GM10847 (cell line): ENCODE results near the gene ATXN7L1.

ENCODE experiments used
- POLR2A ChIP-seq: IDR thresholded peaks from 2 replicates; pipeline ENCODE4 v1.6.1; 2011; ENCODE audit not compliant: insufficient read length; ENCODE audit errors: extremely low read depth

Gene ATXN7L1

DNA sequence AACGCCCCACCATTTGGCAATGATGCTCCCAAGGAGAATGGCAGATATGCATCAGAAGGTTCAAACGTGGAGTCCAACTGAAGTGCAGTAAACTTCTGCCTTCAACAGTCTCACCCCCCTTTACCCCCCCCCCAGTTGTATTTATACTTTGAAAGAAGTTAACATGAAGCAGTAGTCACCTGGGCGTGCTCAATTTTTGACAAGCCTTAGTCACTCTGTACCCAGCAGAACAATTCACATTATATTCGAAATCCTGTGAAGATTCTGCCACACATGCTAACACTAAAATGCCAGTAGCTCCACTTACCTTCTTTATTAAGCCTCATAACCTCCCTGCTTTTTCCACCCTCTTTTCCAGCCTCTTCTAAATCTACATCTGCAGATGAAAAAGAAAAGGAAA is 894 bp downstream of the ATXN7L1 start:
- no peak for TF ChIP-seq POLR2A

DNA sequence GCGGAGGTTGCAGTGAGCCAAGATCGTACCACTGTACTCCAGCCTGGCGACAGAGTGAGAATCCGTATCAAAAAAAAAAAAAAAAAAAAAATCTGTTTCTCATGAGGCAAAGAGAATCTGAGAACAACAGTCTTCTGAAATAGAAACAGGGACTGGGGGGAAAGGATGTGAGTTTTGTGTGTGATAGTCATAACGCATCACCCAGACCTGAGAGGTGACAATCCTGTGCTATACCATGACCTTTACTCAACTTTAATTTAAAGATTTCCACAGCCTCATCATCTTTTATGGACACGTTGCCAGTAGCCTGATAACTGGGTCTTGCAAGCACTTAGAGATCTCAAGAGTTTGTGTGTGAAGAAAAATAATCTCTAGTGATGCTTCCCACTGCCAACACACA is 2.3 kb downstream of the ATXN7L1 start:
- no peak for TF ChIP-seq POLR2A

DNA sequence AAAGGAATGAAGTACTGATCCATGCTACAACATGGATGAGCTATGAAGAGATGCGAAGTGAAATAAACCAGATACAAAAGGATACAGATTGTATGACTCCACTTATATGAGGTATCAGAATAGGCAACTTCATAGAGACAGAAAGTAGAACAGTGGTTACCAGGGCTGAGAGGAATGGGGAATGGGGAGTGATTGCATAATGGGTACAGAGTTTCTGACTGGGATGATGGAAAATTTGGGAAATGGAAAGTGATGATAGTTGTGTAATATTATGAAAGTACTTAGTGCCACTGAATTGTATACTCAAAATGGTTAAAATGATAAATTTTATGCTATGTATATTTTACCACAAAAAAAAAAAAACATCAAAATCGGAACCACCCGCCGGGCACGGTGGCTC is 3.9 kb downstream of the ATXN7L1 start:
- TF ChIP-seq POLR2A = no peak

DNA sequence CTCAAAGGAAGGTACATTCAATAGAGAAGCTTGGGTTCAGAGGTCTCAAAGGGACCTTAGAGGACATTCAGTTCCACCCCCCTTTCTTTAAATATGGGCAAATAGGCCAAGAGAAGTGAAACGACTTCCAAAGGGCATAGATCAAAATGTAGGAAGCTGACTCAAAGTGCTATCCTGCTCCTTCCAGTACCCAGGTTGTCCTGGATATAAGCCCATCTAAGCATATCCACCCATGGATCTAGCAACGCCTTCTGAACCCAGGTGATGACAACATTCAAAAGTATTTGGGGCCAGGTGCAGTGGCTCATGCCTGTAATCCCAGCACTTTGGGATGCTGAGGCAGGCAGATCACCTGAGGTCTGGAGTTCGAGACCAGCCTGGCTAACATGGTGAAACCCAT is 5.3 kb downstream of the ATXN7L1 start:
- no peak for TF ChIP-seq POLR2A

DNA sequence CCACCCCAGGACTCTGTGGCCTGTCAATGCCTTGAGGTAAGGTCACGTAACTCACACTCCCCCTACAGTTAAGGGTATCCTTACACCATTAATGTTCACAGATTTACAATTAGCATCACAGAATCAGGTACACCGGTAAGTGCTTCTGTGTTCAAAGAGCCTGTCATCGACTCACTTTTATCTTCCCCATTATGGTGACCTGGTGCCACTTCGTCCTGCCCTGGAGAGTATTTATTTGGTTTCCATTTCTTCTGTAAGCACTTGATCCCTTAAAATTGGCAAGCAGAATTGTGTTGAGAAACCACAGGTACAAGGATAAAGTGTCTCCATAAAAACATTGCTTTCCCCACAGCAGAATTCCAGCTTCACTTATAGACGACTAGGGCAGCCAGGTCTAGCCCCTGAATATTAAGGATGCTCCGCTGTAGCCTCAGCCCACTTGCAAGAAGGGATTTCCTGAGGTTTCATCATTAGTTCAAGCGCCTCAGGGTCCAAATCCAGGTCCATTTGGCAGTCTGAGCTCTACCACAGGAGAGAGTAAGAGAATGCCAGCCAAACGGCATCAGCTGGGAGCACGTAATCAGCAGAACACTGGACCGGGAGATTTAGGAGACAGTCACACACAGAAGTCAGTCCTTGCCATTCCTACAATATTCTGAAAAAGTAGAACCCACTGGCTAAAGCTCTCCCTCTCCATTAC is 10.1 kb downstream of the ATXN7L1 start:
- TF ChIP-seq POLR2A = no peak

DNA sequence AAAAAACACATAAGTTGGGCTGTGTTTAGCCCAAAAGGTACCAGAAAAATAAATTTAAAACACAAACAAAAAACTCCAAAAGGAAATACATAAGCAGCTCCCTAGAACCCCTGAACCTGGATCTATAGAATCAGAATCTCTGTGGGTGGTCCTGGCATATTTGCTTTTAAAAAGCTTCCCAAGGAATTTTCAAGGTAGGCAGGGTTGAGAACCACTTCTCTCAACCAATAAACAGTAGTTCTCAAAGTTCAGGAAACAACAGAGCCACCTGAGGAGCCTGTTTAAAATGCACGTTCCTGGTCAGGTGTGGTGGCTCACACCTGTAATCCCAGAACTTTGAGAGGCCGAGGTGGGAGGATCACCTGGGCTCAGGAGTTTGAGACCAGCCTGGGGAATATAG is 12.5 kb downstream of the ATXN7L1 start:
- TF ChIP-seq POLR2A = no peak

DNA sequence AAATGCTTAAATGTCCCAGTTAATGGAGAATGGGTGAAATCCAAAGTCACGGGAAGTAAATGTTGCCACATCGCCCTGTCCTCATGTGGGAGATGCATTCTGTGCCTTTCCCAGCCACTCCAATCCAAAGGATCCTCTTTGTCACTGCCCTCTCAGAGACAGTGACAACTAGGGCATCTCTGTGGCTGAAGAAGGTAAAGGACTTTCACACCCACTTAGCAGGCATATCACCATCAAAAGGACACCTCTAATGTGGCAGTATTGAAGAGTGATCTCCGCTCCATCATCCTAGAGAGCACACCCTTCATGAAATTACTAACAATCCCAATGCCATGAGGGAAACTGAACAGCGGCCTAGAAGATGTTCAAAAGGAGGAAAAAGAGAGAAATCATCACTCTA is 13.6 kb downstream of the ATXN7L1 start:
- no peak for TF ChIP-seq POLR2A

DNA sequence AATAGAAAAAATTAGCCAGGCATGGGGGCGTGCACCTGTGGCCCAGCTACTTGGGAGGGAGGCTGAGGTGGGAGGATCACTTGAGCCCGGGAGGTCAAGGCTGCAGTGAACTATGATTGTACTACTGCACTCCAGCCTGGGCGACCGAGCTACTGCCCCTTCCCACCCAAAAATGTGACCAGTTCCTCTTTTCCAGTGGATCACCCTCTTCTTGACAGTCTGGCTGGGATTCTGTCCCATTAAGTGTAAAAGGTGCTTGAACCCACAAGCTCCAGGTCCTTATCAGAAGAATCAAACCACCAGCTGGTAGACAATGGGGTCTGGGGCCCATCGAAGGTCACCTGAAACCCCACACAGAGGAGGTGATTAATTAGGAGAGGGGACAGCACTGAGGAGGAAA is 14.1 kb downstream of the ATXN7L1 start:
- no peak for TF ChIP-seq POLR2A

DNA sequence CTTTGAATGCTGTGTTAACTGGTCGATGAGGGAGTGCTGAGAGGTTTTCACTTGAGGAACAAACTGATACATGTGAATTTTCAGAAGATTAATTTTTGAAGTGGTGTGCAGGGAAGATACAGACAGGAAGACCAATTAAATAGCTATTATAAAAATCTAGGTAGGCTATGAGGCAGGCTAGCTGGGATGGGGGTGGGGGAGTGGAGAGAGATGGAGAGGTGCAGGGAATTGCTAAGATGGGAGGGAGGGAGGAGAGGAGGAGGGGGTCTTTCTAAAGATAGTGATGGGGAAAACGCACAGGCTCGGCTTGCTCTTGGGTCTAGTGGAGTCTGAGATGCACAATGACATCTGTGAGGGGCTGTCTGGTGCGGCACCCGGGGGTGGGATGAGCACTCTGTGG is 15.2 kb downstream of the ATXN7L1 start:
- no peak for TF ChIP-seq POLR2A

DNA sequence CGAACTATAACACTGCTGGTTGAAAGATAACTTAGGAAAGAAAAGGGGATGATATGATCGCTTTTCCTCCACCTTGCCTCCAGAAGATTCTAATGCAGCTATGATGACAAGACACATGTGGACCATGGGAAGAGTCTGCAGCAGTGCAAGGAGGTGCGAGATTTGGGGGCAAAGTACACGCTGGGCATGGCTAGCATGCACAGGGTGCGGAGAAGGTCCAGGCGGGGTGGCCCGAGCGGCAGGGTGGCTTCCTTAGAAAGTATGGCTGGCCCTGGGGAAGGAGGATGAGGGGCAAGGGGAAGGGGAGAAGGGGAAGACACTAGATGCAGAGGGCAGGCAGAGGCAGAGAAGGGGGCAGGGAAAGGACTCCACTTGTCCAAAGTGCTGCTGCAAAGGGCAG is 15.6 kb downstream of the ATXN7L1 start:
- no peak for TF ChIP-seq POLR2A

DNA sequence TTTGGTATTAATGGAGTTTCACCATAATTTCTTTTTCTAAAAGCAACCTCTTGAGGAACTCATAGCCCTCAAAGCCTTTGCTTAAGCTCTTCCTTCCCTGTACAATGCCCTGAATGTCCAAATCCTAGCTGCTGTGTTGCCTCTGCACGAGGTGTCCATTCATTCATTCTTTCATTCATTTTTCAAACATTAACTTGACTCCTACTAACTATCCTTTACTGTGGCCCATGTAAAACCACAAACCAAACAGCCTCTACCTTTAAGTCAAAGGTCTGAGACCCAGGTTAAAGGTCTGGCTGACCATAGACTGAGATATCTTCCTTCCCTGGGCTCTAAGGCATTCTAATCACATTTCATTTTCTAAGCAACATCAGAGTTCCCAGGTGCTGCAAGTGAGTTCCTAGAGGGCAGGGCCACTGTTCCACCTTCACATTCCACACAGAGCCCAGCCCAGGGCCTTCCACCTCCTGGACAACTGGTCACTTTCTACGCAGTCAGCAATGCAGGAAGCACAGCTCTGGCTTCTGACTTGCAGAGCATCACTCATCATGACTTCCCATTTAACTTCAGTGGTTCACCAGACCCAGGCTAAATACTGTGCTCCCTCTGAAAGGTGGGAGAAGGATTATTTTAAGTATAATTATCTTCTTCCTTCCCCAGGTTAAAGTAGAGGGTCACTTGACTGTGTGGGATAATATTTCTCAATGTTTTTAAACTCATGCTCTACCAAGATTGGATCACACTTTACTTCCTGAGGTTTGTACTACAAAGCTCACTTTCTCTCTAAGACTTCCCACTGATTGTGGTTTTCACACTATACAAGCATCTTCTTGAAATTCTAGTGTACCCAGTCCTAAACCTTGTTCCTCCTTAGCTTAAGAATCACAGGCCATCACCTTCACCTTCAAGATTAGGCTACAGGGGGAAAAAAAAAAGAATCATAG is 19.1 kb downstream of the ATXN7L1 start:
- no peak for TF ChIP-seq POLR2A

DNA sequence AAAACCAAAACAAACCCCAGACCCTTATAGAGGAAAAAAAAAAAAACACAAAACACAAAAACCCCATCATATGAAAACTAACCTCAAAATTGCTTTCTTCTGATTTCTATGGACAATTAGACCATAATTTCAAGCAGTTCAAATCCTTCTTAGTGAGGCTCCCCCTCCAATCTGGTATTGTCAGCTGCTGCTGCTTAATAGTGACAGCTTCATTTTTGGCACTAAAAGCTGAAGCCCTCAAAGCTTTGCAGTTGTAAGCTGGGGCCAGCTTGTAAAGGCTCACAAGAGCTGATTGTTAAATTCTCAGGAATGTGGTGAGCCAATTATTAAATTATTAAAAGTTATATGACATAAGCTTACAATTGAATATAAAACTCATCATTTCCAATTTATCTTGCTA is 21.9 kb downstream of the ATXN7L1 start:
- no peak for TF ChIP-seq POLR2A

DNA sequence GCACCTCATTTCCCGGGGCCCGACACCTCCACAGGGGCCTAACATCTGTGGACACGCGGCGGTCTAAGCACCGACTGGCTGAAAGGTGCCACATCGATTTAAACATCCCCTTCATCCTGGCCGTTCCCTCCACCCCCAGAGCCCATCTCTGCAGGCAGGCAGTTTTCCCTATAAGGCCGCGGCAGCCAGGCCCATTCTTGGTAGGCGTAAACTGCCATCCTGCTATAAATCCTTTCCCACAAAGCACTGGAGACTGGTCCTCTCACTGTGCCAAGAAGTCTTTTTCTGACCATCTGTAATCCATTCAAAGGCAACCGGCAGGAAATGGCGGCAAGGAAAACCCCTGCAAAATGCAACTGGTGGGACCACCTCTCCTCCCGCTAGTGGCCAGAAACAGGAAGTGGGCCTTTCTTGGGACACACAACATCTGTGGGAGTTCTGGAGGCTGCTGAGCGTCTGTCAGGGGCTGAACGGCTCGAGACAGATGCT is 22.4 kb downstream of the ATXN7L1 start:
- TF ChIP-seq POLR2A = no peak

DNA sequence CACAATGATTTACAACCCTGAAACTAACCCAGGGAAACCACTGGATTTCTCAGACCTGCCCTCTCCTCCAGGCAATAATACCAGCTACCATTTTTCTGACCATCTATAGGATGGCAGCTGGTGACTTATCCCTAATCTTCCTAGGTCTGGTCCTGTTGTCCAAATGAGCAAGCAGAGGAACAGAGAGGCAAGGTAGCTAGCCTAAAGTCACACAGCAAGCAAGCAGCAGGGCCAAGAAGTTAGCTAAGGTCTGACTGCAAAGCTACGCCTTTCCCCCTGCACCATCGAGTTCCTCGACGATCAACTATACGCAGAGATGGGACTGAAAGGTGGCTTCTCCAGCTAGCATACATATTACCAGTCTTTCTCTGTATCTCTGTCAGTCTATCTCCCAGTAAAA is 25.3 kb downstream of the ATXN7L1 start:
- TF ChIP-seq POLR2A = no peak

DNA sequence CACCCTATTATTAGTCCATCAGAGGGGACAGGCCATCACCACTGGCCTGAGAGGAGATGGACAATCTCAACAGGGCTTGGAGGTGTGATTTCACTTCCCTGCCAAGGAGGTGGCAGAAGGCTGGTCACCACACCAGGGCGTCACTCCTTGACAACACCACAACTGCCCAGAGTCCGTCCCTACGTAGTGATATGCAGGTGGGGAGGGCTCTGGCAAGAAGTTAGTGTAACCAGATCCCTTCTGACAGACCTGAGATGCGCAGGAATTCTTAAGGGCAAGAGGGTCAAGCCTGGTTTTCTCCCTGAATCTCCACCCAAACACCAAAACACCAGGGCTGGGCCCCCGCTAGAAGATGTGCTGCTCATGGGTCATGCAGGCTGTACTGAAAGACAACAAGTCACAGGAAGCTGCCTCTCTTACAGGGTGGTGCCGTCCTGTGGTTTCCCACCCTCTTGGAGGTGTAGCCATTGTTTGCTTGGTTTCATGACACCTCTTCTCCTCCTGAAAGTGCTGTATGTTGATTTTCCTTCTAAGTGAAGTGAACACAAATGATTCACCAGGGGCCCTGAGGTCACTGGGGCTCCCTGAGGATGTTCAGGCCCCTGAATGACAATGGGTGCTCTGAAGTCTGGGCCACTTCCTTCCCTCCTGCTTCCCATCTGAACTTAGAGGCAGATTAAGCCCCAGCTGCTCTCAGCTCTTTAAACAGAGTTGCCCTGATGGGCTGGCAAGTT is 27.1 kb downstream of the ATXN7L1 start:
- no peak for TF ChIP-seq POLR2A

DNA sequence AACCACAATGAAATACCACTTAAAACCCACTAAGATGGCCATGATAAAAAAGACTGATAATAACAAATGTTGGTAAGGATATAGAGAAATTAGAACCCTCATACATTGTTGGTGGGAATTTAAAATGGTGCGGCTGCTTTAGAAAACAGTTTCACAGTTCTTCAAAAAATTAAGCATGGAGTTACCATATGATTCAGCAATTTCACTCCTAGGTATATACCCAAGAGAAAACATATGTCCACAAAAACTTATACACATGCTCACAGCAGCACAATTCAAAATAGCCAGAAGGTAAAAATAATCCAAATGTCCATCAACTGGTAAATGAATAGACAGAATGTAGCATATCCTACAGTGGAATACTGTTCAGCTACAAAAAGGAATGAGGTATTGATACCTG is 30.0 kb downstream of the ATXN7L1 start:
- no peak for TF ChIP-seq POLR2A

DNA sequence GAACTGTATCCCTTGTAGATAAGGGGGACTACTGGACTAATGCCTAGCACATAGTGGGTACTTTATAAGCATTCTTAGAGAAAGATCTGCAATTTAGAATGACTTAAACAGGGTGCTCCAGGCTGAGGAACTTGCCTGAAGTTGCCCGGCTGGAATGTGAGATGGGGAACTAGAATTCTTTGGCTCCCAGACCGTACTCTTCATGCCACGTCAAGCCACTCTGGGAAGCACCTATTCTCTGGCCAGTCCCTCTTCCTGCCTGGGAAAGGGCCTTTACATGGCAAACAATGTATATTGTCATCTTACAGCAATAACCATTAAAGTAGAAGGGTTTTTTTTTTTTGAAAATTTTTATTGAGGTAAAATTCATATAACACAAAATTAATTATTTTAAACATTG is 34.5 kb downstream of the ATXN7L1 start:
- TF ChIP-seq POLR2A = no peak
